Measurements from ENCODE around the gene NTM.

Gene NTM

DNA sequence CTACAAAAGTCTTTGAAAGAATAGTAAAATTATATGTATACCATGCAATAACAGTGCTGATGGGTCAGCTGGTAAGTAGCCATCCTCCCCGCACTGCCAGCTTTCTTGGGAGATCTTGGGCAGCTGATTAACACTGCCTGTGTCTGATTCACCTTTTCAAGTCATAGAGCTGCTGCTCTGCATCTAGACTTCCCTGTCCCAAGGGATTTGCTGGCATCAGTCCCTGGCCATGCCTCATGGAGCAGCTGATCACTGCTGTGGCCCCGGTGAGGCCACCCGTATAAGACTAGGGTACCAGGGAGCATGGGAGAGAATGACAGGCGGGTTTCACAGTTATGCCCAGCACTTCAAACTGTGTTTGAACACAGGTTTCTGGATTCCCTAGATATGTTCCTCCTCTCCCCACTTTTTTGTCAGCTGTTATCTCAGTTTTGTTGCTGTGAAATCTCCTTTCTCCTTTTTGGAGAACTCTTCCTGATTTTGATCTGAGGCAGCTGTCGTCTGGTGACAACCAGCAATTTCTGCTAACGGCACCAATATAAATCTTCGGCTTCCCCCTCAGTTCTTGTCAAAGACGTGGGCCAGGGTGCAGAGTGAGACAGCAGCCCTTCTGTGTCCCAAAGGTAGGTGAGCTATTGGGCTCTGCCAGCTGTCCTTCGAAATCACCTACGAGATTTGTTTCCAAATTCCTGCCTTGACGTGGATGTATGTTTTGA is 438.9 kb downstream of the NTM start:
- no peak for DNase-seq (ENCODE audit: low read depth in 3 of 3, low spot score in 1 of 3)

DNA sequence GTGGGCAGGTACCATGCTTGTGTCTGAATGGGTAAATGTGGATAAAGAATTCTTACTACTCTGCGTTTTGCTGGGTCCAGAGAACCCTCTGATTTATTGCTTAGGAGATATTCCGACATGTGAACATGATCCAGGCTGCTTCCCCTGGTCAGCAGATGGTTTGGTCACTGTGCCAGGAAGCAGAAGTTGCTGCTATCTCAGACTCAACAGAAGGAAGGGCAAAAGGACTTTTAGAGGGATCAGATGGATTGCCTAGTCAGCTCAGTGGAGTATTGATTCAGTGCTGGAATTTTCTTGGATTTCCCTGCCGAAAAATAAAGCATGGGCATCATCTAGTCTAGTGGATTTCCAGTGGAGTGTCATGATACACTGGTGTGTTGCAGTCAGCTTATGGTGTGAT is 440.1 kb downstream of the NTM start:
- DNase-seq (ENCODE audit: low read depth in 3 of 3, low spot score in 1 of 3) = no peak

DNA sequence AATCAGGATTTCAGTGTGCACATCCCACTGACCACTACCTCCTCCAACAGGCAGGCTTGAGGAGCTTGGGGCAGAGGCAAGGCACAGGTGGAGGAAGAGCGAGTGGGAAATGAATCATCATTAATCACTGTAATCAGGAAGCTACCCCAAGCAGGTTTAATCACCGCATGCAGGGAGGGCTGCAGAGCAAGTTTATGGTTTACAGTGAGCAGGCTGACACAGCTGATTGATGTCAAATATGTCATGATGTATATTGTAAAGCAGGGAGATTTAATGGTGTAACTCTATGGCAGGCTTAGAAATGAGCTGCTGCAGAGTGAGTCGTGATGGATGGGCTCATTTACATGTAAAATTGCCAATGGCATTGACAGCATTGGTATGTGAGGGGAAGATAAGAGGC is 441.0 kb downstream of the NTM start:
- DNase-seq (ENCODE audit: low read depth in 3 of 3, low spot score in 1 of 3) = no peak

DNA sequence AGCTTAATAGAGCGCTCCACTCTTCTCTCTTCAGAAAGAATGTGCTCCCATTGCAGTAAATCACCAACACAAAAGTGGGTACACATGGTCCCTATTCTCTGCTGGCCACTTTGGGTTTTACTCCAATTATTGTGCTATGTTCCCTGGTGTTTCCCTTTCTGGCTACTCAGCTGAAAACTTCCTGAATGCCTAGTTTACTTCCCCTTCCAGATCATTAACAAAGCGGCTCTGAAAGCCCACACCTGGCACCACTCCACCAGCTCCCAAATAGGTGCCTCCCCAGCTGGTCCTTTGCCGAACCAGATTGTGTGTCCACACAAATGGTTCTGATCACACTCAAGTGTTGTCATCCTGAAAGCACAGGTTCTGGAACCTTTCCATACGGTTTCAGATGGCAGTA is 443.7 kb downstream of the NTM start:
- DNase-seq (ENCODE audit: low read depth in 3 of 3, low spot score in 1 of 3) = no peak

DNA sequence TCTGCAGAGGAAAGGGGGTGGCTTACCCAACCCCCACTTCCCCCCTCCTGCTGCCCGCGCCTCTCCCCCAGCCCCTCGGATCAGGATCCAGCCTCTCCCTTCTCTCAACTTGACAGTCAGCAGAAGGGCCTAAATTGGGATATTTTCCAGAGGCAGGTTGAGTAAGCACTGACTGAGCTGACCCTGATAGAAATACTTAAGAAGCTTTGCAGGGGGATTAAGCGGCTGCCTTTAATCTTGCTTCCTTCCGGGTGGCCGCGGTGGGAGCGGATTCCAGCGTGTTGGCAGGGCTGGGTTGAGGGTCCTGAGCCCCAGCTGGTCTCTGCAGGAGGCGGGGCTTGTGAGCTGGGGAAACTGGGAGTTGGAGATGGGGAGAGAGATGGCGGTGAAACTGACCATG is 445.2 kb downstream of the NTM start:
- DNase-seq (ENCODE audit: low read depth in 3 of 3, low spot score in 1 of 3) = no peak

DNA sequence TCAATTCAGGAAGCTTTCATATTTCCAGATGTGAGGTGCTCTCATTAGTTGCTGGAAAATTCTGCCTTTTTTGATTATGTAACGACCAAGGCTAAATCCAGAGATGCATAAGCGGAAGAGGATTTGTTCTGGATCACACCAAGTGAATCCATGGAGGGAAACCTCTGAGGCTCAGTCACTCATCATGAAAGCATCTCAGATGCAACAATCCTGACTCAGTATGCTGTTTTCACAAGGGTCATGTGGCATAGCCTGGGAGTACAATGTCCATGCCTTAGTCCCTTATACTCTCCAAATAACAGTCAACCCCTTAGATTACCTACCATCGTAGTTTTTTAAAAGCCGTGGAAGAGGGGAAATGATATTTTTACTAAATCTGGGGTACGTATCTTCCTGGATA is 445.6 kb downstream of the NTM start:
- no peak for DNase-seq (ENCODE audit: low read depth in 3 of 3, low spot score in 1 of 3)

DNA sequence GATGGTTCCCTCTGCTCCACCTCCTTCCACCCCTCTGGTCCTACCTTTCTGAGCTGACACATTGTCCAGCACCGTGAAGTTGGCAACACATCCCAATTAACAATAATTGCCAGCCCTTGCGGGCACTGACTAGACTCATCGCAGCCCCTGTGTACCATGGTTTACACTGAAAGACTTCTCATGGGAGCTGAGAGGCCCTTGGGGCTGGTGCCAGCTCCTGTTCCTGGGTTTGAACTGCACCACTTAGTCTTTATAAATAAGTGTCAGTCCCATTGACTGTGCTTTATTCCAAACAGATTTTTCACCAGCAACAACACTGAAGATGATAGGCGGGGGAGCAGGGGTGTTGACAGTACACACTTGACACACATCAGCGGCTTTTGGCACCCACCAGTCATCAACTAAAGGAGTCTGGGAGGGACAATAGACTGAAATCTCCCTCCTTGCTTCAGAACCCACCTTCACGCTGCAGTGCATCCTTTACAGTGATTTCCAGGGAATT is 447.3 kb downstream of the NTM start:
- no peak for DNase-seq (ENCODE audit: low read depth in 3 of 3, low spot score in 1 of 3)

DNA sequence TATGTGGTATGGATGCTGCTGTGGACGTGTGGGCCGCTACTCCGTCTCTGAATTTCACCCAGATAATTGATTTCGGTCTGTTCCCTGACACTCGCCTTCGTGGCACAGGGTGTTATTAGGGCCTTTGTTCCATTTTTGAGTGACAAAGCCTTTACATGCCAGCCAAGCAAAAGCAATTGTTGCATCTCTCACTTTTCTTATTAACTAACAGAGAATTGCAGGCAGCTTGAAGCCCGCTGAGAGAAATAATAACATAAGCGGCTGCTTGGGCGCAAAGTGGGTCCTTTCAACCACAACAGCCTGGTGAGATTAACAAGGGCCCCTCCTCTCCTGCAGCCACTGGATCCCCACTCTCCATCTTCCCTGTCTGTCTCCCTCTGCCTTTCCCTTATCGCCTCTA is 449.4 kb downstream of the NTM start:
- no peak for DNase-seq (ENCODE audit: low read depth in 3 of 3, low spot score in 1 of 3)

DNA sequence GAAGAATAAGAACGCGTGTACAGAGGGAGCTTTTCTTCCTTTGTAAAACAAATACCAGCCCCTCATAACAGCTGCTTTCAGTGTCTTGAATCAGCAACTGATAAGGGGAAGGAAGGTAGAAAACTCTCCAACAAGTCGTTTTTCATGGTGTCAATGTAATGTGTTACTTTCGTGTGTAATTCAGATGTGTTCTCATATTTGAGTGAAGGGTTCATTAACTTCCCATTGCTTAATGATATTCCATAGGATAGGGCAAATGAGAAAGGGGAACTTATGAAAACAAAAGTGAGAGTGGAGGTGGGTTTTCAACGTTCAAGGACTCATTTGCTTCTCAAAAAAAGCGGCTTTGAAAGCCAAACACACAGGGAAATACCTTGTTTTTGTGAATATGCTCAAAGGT is 452.1 kb downstream of the NTM start:
- DNase-seq (ENCODE audit: low read depth in 3 of 3, low spot score in 1 of 3) = no peak

DNA sequence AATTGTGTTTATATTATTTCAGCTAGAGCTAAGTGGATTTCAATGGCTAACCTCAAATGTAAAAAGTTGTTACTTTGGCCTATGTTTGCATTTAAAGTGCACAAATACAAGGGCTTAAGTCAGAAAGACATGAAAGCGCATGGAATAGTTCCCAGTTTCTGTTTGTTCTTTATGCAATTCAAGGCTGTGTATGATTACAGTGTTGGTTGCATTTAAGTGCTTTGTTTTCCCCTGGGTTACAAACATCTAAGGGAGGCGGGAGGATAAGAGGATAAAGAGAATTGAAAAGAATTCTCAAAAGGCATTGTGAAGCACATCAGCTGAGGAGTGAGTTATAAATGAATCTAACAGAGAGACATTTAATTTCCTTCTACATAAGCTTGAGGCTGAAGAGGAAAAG is 453.4 kb downstream of the NTM start:
- no peak for DNase-seq (ENCODE audit: low read depth in 3 of 3, low spot score in 1 of 3)

DNA sequence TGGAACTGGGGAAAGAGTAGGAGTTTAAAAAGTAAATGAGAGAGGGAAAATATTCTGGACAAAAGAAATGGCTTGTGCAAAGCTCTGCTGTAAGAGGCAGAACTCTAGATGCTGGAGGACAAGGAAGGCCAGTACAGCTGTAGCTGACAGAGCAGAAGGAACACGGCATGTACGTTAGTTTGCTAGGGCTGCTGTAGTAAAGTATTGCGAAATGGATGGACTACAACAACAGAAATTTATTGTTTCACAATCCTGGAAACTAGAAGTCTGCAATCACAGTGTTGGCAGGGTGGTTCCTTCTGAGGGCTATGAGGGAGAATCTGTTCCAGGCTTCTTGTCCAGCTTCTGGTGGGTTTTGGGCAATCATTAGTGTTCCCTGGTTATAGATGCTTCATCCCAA is 454.4 kb downstream of the NTM start:
- DNase-seq (ENCODE audit: low read depth in 3 of 3, low spot score in 1 of 3) = no peak

DNA sequence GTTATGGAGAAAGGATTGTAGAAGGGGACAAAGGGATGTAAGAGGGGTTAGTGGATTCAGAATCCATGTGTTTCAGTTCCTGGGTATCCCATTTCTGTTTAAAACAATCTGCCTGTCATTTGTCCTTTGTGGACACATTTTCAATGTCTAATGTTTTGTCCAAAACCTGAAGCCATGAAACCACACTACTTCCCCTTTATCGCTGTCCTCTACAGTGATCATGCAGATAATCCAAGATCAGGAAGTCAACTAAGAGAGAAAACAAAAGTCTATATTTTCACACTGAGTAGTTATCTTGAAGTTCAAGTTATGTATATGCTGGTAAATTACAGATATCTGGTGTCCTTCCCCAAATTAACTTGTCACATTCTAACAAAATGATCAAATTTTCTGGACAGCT is 457.0 kb downstream of the NTM start:
- no peak for DNase-seq (ENCODE audit: low read depth in 3 of 3, low spot score in 1 of 3)

DNA sequence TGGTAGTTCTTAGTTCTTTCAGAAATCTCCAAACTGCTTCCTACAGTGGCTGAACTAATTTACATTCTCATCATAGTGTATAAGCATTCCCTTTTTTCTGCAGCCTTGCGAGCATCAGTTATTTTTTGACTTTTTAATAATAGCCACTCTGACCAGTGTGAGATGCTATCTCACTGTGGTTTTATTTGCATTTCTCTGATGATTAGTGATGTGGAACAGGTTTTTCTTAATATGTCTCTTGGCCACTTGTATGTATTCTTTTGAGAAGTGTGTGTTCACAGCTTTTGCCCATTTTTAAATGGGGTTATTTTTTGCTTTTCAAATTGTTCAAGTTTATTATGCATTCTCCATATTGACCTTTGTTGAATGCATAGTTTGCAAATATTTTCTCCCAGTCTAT is 459.3 kb downstream of the NTM start:
- no peak for DNase-seq (ENCODE audit: low read depth in 3 of 3, low spot score in 1 of 3)

DNA sequence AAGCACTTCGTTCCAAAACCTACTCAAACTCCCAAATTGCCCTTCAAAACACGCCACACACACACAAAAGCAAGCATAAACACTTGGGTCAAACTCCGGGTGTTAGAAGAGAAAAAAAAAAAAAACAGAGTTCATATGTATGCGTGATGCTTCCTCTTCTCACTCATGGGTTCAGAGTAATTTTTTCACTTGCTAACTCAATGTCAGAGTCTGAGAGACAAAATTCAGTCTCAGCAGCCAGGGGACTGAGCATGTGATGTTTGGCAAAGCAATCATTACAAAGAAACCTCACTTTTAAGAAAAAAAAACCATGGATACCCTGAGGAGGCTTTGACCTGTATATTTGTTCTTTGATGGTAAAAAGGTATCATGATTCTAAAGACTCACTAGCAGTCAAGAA is 461.7 kb downstream of the NTM start:
- no peak for DNase-seq (ENCODE audit: low read depth in 3 of 3, low spot score in 1 of 3)

DNA sequence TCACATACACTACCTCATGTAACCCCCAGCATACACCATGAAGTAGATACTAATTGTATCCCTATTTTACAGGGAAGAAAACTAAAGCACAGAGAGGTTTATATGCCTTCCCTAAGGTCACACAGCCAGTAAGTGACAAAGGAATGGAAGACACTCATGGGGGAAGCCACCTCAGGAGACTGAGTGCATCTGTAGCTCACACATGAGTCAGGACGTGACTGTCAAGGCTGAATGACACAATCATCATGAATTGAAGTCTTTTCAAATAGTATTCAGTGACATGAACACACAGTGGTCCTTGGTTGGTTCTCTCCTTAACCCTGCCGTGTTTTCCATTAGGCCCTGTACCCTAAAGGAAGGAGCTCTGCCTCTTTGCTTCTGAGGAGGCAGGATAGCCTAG is 463.0 kb downstream of the NTM start:
- DNase-seq (ENCODE audit: low read depth in 3 of 3, low spot score in 1 of 3) = no peak

DNA sequence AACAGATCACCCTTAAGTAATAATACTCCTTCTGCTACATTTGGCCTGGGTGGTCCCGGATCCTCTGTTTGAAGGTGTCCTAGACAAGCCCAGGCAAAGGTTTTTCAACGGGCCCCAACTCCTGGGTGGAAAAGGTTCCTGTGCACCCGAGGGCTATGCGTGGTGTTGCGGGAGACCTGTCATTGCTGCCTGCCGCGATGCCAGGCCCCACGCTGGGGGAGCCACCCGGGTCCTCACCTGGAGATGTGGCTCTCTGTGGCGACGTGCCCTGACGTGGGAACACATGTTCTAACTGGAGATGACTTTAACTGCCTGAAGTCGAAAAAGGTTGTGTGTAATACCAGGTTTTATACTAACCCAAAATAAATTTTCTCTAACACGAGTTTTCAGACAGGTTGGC is 467.1 kb downstream of the NTM start:
- no peak for DNase-seq (ENCODE audit: low read depth in 3 of 3, low spot score in 1 of 3)

DNA sequence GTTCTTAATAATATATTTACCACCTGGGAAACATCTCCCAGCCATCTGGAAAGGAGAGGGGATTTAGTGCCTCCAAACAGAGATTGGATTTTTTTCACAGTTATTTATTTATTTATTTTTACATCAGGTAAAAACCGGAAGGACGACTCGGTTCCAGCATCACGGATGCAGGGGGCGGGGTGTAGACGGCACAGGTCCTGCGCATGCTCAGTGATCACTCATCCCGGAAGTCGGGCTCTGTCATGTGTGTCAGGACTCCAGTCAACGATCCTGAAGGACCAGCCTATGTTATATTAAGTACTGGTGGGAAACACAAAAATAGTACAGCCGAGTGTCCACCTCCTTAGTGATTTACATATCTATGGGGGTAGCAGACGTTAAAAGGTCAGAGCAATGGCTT is 467.6 kb downstream of the NTM start:
- no peak for DNase-seq (ENCODE audit: low read depth in 3 of 3, low spot score in 1 of 3)

DNA sequence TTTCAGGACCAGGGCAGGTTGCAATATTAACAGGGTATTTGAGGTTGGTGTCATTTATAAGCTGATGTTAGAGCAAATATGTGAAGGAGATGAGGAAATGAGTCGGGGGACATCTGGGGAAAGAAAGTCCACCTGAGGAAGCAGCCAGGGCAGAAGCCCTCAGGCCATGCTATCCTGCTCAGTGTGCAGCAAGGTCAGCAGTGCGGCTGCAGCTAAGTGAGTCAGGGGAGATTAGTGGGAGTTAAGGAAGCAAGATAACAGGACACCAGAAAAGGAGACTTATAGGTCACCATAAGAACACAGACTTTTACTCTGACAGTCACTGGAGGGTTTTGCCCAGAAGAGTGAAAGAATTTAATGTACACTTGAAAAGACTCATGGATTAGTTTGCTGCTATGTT is 468.9 kb downstream of the NTM start:
- no peak for DNase-seq (ENCODE audit: low read depth in 3 of 3, low spot score in 1 of 3)

DNA sequence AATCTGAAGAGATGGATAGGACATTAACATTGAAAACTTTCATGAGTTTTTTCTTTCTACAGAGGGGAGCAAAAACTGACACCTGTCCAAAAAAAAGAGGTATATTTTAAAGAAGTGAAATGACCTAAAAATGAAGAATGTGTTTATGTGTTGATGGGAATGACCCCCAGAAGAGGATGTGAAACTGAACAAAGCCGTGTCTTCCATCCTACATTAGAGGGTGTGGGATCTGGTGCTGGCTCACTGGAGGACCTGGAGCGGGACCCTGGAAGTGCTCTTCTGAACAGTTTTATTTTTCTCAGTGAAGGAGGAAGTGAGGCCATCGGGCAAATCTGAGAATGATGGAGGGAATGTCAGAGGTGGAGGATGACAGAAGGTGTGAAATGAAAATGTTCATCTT is 470.1 kb downstream of the NTM start:
- DNase-seq (ENCODE audit: low read depth in 3 of 3, low spot score in 1 of 3) = no peak

DNA sequence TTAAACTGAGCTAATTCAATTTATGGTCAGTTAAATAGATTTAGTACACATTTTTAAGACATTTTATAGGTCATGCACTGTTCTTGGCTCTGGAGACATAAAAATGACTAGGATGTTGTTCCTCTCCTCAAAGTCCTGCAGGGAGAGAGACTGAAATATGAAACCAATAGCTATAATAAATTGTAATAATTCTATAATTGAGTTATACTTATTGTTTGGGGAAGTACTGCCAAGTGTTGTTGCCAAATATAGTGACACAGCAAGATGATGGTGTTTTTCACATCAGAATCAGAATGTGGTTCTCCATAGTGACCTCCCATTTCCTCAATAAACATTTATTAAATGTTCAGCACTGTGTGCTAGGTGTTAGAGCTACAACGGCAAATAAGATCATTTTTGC is 470.6 kb downstream of the NTM start:
- no peak for DNase-seq (ENCODE audit: low read depth in 3 of 3, low spot score in 1 of 3)

DNA sequence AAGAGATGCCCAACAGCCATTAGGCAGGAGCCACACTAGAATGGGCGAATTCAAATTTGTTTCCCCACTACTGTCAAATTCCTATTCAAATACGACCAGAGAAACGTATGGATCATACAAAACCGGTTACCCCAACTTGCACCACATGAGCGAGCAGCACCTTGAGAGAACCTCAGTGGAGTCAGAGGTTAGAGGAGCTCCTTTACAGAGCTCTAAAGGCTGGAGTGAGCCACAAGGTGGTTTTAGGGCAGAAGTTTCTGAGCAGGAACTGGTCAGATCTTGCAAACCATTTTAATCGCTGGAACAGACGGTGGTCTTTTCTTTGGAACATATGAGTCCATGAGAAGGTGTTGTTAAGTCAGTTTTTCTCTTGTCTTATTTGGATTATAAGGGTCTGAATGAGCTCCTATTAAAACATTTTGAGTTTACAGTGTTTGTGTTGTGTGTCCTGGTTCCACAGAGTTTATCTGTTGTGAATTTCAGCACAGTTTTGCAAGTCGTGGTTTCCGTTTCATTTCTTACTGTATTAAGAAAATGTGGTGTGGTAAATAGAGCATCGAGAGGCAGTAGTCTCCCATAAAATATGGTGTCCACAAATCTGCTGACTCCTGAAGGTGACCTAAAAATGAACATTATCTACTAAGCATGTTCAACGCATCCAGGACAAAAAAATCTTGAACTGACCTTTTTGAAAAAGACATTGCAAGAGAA is 471.7 kb downstream of the NTM start:
- DNase-seq (ENCODE audit: low read depth in 3 of 3, low spot score in 1 of 3) = no peak

DNA sequence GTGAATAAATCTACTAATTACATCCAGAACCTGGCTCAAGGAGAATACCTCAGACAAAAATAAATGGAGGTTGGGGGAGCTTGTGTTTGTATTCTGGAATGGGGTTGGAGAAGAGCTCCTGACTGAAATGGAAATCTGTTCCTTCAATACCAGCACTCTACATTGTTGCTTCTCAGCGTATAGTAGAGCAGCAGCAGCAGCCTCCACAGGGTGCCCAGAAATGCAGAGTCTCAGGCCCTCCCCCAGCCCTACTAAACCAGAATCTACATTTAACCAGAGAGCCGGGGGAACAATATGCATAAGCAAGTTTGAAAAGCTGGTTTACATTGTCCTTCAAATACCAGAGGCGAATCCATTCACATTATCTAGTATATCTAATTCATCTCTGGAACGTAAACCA is 474.8 kb downstream of the NTM start:
- no peak for DNase-seq (ENCODE audit: low read depth in 3 of 3, low spot score in 1 of 3)

DNA sequence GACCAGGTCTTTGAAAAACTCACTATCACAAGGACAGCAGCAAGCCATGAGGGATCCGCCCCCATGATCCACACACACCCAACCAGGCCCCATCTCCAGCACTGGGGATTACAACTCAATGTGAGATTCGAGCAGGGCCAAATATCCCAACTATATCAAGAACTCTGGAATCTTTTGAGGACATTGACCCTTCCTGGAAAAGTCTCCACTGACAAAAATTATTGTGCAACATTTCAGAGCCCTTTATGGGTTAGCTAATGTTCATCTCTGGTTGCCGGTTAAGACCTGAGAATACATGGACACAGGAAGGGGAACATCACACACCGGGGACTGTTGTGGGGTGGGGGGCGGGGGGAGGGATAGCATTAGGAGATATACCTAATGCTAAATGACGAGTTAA is 479.1 kb downstream of the NTM start:
- no peak for DNase-seq (ENCODE audit: low read depth in 3 of 3, low spot score in 1 of 3)
